ENCODE data around the gene TDRD7.
A peak's percentile ranks its signal among the peaks of the same experiment; 100 is the strongest.
"Not testable (repeated sequence)": the region's sequence is repeated elsewhere in the genome, so short reads cannot be mapped to it uniquely, and the experiment has no call there.

Gene TDRD7

DNA sequence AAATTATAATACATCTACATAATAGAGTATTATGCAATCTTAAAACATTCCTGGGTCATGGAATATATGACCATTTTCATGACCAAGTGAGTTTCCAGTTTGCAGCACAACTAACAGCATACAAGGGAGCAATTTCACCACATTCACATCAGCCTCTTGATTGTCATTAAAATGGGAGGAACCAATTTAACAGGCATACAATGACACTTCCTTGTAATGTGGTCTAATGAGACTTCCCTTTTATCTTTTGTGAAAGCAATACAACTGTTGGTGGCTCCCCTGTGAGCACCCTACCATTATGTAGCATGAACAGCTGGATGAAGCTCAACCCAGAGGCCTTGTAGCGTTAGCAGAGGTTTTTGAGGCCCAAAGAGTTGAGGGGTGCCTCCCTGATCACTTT is 76.0 kb downstream of the TDRD7 start:
- TF ChIP-seq, protein P1, sequence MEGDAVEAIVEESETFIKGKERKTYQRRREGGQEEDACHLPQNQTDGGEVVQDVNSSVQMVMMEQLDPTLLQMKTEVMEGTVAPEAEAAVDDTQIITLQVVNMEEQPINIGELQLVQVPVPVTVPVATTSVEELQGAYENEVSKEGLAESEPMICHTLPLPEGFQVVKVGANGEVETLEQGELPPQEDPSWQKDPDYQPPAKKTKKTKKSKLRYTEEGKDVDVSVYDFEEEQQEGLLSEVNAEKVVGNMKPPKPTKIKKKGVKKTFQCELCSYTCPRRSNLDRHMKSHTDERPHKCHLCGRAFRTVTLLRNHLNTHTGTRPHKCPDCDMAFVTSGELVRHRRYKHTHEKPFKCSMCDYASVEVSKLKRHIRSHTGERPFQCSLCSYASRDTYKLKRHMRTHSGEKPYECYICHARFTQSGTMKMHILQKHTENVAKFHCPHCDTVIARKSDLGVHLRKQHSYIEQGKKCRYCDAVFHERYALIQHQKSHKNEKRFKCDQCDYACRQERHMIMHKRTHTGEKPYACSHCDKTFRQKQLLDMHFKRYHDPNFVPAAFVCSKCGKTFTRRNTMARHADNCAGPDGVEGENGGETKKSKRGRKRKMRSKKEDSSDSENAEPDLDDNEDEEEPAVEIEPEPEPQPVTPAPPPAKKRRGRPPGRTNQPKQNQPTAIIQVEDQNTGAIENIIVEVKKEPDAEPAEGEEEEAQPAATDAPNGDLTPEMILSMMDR (IDR thresholded peaks at IDR 0.05; ENCODE audit: borderline replicate concordance, insufficient read depth, low read depth, low read length), result no peak
- H3K4me3 ChIP-seq (ENCODE audit: low read depth, low read length), result no peak overlapping the region

DNA sequence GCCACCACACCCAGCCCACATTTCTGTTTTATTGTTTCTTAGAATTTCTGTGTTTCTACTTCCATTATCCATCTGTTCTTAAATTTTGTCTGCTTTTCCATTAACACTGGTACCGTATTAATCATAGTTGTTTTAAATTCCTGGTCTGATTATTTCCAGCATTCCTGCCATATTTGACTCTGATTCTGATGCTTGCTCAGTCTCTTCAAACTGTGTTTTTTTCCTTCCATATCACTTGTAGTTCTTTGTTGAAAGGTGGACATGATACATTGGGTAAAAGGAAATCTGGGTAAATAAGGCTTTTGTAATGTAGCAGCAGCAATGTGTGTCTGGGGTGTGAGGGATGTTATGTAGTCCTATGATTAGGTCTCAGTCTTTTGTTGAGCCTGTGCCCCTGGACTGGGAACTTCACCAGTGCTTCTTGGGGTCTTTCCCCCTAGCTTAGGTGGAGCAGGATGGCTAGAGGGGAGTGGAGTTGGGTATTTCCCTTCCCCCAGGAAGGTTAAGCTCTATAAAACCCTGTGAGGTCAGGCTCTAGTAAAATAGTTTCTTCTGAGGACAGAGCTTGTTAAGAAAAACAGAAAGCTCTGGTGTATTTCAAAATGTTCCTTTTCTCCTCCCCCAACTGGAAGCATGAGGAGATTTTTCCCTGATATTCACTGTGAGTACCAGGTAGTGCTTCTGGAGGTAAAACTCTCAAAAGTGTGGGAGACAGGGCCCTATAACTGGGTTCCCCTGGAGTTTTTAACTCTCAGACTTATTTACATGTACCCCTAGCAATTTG is 79.5 kb downstream of the TDRD7 start:
- TF ChIP-seq, protein P1 (IDR thresholded peaks at IDR 0.05; ENCODE audit: borderline replicate concordance, insufficient read depth, low read depth, low read length), result no peak

DNA sequence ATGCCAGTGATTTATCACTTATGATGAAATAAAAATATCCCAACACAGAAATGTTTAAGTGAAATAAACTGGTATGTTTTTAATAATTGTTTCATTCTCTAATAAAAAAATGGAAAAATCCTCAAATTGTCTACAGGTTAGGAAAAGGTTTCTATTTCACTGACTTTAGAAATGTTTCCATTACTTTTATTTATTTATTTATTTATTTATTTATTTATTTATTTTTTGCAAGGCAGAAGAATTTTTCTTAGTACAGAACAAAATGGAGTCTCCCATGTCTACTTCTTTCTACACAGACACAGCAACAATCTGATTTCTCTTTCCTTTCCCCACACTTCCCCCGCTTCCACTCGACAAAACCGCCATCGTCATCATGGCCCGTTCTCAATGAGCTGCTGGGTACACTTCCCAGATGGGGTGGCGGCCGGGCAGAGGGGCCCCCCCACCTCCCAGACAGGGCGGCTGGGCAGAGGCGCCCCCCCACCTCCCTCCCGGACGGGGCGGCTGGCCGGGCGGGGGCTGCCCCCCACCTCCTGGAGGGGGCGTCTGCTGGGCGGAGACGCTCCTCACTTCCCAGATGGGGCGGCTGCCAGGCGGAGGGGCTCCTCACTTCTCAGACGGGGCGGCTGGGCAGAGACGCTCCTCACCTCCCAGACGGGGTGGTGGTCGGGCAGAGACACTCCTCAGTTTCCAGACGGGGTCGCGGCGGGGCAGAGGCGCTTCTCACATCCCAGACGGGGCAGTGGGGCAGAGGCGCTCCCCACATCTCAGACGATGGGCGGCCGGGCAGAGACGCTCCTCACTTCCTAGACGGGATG is 85.9 kb downstream of the TDRD7 start:
- not testable (repeated sequence) for H3K4me3 ChIP-seq (ENCODE audit: low read depth, low read length)

More for the DNA sequence above, 79.5 kb downstream of the TDRD7 start:
- H3K4me3 ChIP-seq (ENCODE audit: low read depth, low read length), result no peak overlapping the region

DNA sequence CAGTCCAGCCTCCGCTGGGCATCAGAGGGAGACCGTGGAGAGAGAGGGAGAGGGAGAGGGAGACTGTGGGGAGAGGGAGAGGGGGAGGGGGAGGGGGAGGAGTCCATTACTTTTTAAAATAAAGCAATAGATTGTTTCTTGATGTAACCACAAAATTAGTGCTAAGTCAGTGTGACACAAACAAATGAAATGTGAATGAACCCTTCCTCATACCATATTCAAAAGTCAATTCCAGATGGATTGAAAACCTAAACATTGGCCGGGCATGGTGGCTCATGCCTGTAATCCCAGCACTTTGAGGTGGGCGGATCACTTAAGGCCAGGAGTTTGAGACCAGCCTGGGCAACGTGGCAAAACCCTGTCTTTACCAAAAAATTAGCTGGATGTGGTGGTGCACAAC is 87.0 kb downstream of the TDRD7 start:
- H3K4me3 ChIP-seq (ENCODE audit: low read depth, low read length), result not testable (repeated sequence)

DNA sequence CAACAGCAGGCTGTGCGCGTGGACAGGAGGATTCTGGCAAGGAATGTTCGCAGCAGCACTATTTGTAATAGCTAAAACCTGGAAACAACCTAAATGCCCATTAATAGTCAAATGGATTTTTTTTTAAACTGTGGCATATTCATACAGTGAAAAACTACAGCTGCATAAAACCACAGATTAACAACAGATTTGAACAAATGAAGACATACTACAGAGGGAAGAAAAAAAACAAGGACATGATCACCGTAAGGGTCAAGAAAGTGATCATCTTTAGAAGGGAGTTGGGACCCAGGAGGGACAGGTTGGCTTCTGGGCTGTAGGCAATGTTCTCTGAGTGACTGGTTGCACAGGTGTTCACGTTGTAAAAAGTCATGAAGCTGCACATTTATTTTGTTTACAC is 88.4 kb downstream of the TDRD7 start:
- TF ChIP-seq, protein P1 (IDR thresholded peaks at IDR 0.05; ENCODE audit: borderline replicate concordance, insufficient read depth, low read depth, low read length), result no peak
- H3K4me3 ChIP-seq (ENCODE audit: low read depth, low read length), result no peak overlapping the region

DNA sequence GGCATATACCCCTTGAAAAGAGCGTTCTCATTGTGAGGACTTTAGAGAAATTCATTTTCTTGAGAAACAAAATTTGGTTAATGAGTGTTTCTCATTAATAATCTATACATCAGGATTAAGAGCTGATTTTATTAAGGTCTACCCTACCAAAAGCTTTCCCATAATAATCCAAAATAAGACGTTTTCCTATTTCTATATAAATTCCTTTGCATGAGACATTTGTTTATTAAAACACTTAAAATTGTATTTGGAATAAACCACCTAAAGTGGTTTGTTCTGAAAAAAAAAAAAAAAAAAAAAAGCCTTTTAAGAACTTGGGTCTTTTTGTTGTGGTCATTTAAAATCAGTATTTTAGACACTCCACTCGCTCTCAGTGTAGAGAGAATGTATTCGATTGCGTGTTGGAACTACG is 88.9 kb downstream of the TDRD7 start:
- peak overlapping the region; percentile 53 for H3K4me3 ChIP-seq (ENCODE audit: low read depth, low read length)
- TF ChIP-seq, protein P1 (IDR thresholded peaks at IDR 0.05; ENCODE audit: borderline replicate concordance, insufficient read depth, low read depth, low read length), result no peak

DNA sequence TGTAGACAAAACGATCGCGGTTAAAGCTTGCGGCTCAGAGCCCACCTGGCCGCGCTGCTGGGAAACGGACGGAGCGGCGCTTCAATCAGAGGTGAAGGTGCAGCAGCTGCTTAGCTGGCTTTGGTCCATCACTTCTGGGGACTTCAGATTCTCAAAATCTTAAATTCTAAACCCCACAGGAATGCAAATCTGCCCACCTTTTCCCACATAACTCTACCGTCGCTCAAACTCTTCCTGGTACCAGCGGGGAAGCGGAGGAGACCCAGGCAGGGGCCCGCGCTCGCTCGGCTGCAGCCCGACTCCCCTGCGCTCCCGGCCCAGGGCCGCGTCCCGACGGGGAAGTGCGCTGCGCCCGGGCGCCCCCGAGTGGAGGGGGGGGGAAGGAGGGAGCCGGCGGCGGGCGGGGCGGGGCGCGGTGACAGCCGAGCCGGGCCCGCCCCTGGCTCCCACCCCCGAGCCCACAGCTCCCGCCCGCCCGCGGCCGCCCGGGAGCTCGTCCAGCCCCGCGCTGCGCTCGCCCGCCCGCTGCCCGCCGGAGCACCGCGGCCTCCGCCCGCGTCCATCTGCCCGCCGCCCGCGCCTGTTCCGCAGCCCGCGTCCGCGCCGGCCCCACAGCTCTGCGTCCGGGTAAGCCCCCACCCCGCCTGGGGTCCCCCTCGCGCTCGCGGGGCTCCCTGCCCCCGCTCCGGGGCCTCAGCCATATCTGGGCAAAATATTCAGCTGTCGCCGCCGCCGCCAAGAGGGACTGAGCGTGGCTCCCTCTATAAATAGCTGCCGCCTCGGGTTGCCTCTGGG is 89.5 kb downstream of the TDRD7 start, which contains the start of gene TMOD1:
TSS of gene TMOD1 (plus strand) at position 490 of the 795 bp plus-strand sequence. CDS start 22,523 bp downstream, outside the sequence.
- TF ChIP-seq, protein P1 (IDR thresholded peaks at IDR 0.05; ENCODE audit: borderline replicate concordance, insufficient read depth, low read depth, low read length), result peak; percentile 48; the same call in 1 of the 2 replicates
- peak within 1 kb of the TSS; percentile 93 for H3K4me3 ChIP-seq (ENCODE audit: low read depth, low read length)
